GM06990 (cell line): ENCODE results near the gene LYRM1.
"Not testable (repeated sequence)": the region's sequence is repeated elsewhere in the genome, so short reads cannot be mapped to it uniquely, and the experiment has no call there.

Experiments
- DNase-seq: peaks from one replicate; pipeline ENCODE4 v3.0.0-alpha.2; 2011; ENCODE audit not compliant: insufficient read length; ENCODE audit errors: extremely low read depth
- H3K27me3 ChIP-seq: replicated peaks from 2 replicates; pipeline ENCODE4 v1.6.0; 2011; ENCODE audit warnings: low read length; ENCODE audit not compliant: control insufficient read depth, insufficient read depth
- H3K36me3 ChIP-seq: 2 replicates; pipeline ENCODE4 v1.5.1; 2011; ENCODE audit warnings: low read length; ENCODE audit not compliant: control insufficient read depth, insufficient read depth
- H3K4me3 ChIP-seq: replicated peaks from 2 replicates; pipeline ENCODE4 v1.5.1; 2011; ENCODE audit warnings: low read depth, mild to moderate bottlenecking, control low read depth, low read length
- TF ChIP-seq, protein P1 (sequence below): IDR thresholded peaks from 2 replicates; pipeline ENCODE4 v1.5.1; 2011; ENCODE audit warnings: low read length, control low read depth, mild to moderate bottlenecking, inconsistent platforms; ENCODE audit not compliant: insufficient read depth, poor library complexity, severe bottlenecking

LYRM1 gene

DNA sequence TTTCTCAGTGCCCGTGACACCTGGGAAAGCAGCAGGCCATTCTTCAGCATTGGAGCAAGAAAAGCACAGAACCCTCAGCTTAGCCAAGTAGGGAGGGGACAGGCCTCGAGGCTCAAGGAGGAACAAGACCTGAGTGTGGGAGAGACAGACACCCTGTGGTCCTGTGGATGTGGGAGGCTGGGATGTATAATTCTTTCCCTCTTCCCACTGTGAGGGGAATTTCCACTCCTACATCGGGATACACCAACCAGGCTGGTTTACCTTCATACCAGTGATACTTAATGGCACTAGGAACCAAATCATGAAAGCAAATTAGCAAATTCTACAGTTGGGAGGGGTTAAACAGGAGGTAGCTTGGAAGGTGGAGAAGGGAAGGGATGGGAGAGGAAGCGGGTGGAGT, 41.7 kb downstream of the LYRM1 start:
- no peak overlapping the region for H3K4me3 ChIP-seq
- H3K27me3 ChIP-seq: no peaks in the 10 kb centered on the region
- TF ChIP-seq, protein P1, sequence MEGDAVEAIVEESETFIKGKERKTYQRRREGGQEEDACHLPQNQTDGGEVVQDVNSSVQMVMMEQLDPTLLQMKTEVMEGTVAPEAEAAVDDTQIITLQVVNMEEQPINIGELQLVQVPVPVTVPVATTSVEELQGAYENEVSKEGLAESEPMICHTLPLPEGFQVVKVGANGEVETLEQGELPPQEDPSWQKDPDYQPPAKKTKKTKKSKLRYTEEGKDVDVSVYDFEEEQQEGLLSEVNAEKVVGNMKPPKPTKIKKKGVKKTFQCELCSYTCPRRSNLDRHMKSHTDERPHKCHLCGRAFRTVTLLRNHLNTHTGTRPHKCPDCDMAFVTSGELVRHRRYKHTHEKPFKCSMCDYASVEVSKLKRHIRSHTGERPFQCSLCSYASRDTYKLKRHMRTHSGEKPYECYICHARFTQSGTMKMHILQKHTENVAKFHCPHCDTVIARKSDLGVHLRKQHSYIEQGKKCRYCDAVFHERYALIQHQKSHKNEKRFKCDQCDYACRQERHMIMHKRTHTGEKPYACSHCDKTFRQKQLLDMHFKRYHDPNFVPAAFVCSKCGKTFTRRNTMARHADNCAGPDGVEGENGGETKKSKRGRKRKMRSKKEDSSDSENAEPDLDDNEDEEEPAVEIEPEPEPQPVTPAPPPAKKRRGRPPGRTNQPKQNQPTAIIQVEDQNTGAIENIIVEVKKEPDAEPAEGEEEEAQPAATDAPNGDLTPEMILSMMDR: no peak
- no peak for DNase-seq
- H3K36me3 ChIP-seq: no peaks in the 10 kb centered on the region

DNA sequence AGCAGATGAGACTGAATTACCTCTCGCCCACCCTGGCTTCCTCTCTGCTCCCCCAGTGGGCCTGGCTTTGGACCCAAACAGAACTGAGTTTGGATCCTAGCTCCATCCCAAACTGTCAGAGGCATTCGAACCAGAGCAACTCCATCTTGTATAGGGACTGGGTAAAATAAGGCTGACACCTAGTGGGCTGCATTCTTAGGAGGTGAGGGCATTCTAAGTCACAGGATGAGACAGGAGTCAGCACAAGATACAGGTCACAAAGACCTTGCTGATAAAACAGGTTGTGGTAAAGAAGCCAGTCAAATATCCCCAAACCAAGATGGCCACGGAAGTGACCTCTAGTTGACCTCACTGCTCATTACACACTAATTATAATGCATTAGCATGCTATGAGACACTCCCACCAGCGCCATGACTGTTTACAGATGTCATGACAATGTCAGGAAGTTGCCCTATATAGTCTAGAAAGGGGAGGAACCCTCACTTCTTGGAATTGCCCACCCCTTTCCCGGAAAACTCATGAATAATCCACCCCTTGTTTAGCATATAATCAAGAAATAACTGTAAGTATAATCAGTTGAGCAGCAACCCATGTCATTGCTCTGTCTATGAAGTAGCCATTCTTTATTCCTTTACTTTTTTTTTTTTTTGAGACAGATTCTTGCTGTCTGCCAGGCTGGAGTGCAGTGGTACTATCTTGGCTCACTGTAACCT, 44.4 kb downstream of the LYRM1 start:
- H3K4me3 ChIP-seq: no peak overlapping the region
- TF ChIP-seq, protein P1: peak; percentile 10
- no peaks in the 10 kb centered on the region for H3K27me3 ChIP-seq
- DNase-seq: no peak
- no peaks in the 10 kb centered on the region for H3K36me3 ChIP-seq

DNA sequence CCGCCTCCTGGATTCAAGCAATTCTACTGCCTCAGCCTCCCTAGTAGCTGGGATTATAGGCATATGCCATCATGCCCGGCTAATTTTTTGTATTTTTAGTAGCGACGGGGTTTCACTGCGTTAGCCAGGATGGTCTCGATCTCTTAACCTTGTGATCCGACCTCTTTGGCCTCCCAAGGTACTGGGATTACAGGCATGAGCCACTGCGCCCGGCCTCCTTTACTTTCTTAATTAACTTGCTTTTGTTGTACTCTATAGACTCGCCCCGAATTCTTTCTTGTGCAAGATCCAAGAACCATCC, 45.0 kb downstream of the LYRM1 start:
- DNase-seq, H3K36me3 ChIP-seq, H3K4me3 ChIP-seq, H3K27me3 ChIP-seq: not testable (repeated sequence)

DNA sequence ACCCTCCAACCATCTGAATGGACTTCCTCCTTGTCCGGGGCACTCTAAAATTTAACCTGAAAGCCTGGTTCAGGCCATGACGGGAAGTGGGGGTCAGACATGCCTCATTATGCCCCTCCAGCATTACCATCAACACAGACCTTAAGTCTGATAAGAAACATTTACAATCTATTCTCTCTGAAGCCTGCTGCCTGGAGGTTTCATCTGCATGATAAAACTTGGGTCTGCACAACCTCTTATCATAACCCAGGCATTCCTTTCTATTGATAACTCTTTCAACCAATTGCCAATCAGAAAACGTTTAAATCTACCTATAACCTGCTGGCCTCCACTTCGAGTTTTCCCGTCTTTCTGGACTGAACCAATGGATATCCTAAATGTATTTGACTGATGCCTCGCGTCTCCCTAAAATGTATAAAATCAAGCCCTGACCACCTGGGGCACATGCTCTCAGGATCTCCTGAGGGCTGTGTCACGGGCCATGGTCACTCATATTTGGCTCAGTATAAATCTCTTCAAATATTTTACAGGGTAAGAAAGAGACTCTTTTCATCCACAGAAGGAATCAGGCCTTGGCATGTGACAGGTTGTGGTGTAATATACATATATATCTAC, 45.6 kb downstream of the LYRM1 start:
- no peak overlapping the region for H3K4me3 ChIP-seq
- H3K27me3 ChIP-seq: no peaks in the 10 kb centered on the region
- DNase-seq: no peak
- TF ChIP-seq, protein P1: no peak
- H3K36me3 ChIP-seq: no peaks in the 10 kb centered on the region

DNA sequence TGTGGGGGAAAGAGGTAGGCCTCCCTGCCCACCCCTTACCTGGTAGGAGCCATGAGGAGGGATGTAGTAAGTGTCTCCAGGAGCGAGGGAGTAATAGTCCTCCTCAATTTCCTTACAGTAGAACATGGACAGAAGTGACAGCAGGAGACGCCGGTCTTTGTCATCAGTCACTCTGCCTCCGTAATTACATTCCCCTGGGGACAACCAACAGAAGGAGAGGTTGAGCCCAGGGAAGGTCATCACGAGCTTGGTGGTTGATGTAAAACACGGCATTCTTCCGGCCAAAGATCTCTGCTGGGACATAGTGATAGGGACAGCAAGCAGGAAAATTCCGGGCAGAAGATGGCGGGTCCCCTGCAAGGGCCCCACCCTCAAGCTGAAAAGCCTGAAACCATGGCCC, 47.9 kb downstream of the LYRM1 start:
- no peak for DNase-seq
- TF ChIP-seq, protein P1: no peak
- H3K27me3 ChIP-seq: no peaks in the 10 kb centered on the region

DNA sequence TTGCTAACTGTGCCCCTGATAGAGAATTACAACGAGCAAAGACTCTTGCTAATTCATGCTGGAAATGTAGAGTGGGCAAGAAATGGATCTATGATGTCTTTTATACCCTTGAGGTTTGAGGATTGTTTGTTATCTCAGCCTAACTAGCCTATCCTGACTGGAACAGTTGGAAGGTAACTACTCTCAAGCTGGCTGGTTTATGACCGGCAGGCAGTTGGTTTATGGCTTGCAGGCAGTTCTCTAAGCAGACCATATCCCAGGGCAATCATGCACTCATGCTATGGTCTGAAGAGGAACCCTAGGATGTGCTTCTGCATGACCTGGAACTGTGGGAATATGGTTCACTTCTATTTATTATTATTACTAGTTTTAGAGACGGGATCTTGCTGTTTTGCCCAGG, 49.1 kb downstream of the LYRM1 start:
- H3K4me3 ChIP-seq: no peak overlapping the region
- no peak for DNase-seq
- TF ChIP-seq, protein P1: no peak
- H3K36me3 ChIP-seq: no peaks in the 10 kb centered on the region
- no peaks in the 10 kb centered on the region for H3K27me3 ChIP-seq

More for the DNA sequence above, 47.9 kb downstream of the LYRM1 start:
- Histone ChIP-seq H3K36me3 (no peaks in the 10 kb centered on the region), H3K4me3 (no peak overlapping the region)
